GM15510 (cell line): ENCODE results near the gene PRUNE2.

Experiments
- POLR2A ChIP-seq: IDR thresholded peaks from 3 replicates; pipeline ENCODE4 v1.6.1; 2011; ENCODE audit warnings: borderline replicate concordance; ENCODE audit not compliant: insufficient read length; ENCODE audit errors: extremely low read depth

Gene PRUNE2

GRCh38 chr9:76725011-76725546 lies 180.8 kb downstream of the PRUNE2 start:
- TF ChIP-seq POLR2A: no peak

GRCh38 chr9:76720245-76720644 lies 185.7 kb downstream of the PRUNE2 start:
- TF ChIP-seq POLR2A: no peak

DNA sequence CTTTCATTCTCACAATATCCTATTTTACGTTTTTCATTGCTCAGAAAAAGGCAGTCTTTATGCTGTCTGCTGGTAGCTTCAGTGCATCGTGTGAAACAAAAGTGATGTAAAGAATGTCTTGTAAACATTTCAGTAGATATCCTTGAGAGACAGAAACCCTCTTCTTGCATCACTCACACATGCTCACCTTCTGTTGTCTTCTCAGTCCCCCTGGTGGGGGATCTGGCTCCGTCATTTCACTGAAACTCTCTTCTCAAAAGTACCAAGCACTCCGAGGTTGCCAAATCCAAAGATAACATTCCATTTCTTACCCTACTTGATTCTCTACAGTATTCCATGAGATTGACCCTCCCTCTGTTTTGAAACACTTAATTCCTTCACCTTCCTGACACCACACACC lies 187.7 kb downstream of the PRUNE2 start:
- TF ChIP-seq POLR2A: no peak

GRCh38 chr9:76717613-76718012 lies 188.3 kb downstream of the PRUNE2 start:
- no peak for TF ChIP-seq POLR2A

DNA sequence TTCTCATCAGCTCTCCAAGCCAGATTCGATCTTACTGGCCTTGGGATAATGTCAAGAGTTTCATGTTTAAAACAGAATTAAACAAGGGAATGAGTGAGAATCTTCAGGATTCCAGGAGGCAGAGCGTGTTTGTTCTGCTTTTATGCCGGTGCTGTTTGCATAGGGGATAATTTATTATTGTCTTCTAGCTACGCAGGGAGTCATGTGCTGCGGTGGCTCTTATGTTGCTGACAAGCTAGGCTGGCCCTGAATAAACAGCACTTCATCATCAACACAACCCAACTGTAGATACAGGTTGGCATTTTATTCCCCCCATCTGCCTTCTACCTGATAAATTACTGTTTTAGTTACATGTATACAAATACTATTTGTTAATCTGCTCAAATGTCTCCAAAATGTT lies 188.7 kb downstream of the PRUNE2 start:
- no peak for TF ChIP-seq POLR2A

GRCh38 chr9:76716085-76716672 lies 189.7 kb downstream of the PRUNE2 start:
- TF ChIP-seq POLR2A: no peak

- no peak for TF ChIP-seq POLR2A
Observed at GRCh38 chr9:76713381-76713780, 192.5 kb downstream of the PRUNE2 start.

DNA sequence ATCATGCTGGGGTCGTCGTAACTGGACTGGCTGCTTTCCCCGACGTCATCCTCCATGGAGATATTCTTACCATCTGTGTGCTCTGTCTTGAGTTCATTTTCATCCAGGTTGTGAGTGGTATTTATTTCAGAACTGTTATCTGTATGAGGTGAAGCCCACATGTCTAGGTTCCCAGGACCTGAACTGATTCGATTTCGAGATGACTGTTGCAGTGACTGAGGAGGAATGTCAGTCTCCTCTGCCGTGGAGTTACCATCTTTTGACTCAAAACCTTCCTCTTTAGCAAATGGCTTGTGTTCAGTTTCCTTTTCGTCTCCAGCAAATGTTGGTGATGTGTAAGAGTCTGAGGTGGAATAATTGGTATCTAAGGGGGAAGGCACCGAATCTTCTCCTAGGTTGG lies 196.9 kb downstream of the PRUNE2 start:
- TF ChIP-seq POLR2A: no peak

DNA sequence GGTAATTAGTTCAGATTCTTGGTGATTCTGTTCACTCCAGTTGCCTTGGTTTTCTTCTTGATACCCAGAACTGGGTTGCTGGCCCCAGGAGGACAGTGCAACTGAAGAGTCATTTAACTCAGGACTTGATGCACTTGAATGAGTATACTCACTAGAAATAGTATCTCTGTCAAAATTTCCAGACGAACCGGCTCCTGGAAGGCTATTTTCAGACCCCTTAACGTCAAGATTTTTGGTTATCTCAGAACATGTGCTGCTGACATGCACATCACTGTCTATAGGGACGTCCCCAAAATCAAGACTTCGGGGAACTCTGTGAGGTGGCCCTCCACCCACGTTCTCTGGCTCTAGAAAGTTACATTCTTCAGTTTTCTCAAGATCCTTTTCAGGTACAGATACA lies 198.4 kb downstream of the PRUNE2 start:
- no peak for TF ChIP-seq POLR2A

- TF ChIP-seq POLR2A: no peak
Observed at GRCh38 chr9:76704593-76705204, 201.2 kb downstream of the PRUNE2 start.

- TF ChIP-seq POLR2A: no peak
Observed at GRCh38 chr9:76703270-76703669, 202.6 kb downstream of the PRUNE2 start.

DNA sequence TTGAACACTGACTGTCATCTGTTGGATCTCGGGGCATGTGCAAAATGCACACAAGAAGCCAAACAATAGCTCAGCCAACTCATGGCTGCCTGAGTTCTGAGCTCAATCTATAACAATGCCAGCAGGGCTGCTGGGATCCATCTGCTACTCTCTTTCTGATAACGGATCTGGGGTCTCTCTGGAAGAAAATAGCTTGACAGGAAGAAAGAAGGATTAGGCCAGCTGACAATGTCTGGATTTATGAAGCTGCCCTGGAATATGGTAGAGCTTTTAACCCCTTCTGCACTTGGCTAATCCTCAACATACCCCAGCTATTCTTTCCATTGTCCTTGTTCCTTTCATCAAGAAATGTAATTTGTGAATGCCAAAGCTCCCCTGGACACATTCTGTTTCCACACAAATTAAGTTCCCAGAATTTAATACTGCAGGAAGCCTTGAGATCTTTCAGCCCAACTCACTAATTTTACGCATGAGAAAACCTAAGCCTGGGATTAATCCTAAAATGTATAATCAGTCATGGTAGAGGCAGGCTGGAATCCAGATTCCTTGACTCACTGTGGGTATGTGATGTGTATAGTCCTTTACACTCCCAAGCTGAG lies 204.4 kb downstream of the PRUNE2 start:
- no peak for TF ChIP-seq POLR2A

DNA sequence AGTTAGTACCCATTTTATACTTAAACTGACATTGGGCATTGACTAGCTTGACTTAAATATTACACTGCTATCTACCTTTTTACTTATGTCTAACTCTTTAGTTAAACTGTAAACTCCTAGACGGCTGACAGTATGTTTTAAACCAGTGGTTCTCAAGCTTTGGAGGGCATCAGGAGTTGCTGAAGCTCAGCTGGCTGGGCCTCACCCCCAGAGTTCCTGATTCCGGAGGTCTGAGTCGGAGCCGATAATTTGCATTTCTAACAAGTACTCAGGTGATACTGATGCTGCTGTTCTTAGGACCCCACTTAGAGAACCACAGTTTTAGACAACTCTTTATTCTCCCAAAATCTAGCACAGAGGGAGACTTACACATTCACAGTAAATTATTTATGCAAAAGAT lies 205.0 kb downstream of the PRUNE2 start:
- TF ChIP-seq POLR2A: no peak

DNA sequence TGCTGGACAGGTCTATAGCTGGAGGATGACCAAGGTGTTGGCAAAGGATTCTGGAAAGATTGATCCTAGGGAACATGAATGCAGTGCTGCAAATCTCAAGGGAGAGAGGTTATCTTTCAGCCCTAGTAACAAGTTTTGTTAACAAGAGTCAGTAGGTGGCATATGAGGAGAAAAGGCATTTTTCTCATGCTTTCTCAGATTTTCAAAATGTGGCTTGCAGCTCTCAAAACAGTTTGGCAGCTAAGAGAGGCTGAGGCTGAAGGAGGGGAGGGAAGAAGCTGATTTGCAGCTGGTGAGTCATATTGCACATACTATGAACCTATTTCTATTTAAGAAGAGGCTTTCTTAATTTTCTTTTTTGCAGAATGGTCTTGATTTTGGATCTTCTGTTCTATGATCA lies 205.9 kb downstream of the PRUNE2 start:
- TF ChIP-seq POLR2A: no peak

- no peak for TF ChIP-seq POLR2A
Observed at GRCh38 chr9:76697554-76697953, 208.4 kb downstream of the PRUNE2 start.

GRCh38 chr9:76697081-76697480 lies 208.8 kb downstream of the PRUNE2 start:
- TF ChIP-seq POLR2A: no peak
